NCI-H1436 treated with DMSO at 0.1 percent for 48 hours (cell line): Measurements from ENCODE around the gene POLK.
"Not testable (repeated sequence)": the region's sequence is repeated elsewhere in the genome, so short reads cannot be mapped to it uniquely, and the experiment has no call there.

Experiments
- DNase-seq: peaks from one replicate; lab custom pipeline; 2025; lab: John Stamatoyannopoulos, UW

POLK gene

GRCh38 chr5:75551471-75551870 lies 39.8 kb downstream of the POLK start:
- no peak for DNase-seq

GRCh38 chr5:75552764-75553163 lies 41.1 kb downstream of the POLK start:
- no peak for DNase-seq

- no peak for DNase-seq
These were observed 41.7 kb downstream of the POLK start for GRCh38 chr5:75553358-75553757.

- no peak for DNase-seq
These were observed 46.5 kb downstream of the POLK start for GRCh38 chr5:75558221-75558620.

- DNase-seq = no peak
These were observed 47.4 kb downstream of the POLK start for GRCh38 chr5:75558981-75559632.

GRCh38 chr5:75560655-75561054 lies 49.0 kb downstream of the POLK start:
- DNase-seq = not testable (repeated sequence)

- not testable (repeated sequence) for DNase-seq
These were observed 54.5 kb downstream of the POLK start for GRCh38 chr5:75565991-75566709.

GRCh38 chr5:75566710-75567309 lies 55.1 kb downstream of the POLK start:
- DNase-seq = no peak

GRCh38 chr5:75567710-75568109 lies 56.0 kb downstream of the POLK start:
- no peak for DNase-seq

- no peak for DNase-seq
These were observed 56.5 kb downstream of the POLK start for GRCh38 chr5:75568202-75568601.

GRCh38 chr5:75571547-75571946 lies 59.9 kb downstream of the POLK start:
- DNase-seq = no peak

GRCh38 chr5:75574791-75575190 lies 63.1 kb downstream of the POLK start:
- DNase-seq = no peak

GRCh38 chr5:75578280-75578679 lies 66.6 kb downstream of the POLK start:
- DNase-seq = not testable (repeated sequence)

GRCh38 chr5:75584641-75585040 lies 73.0 kb downstream of the POLK start:
- DNase-seq = no peak

- DNase-seq = no peak
These were observed 77.0 kb downstream of the POLK start for GRCh38 chr5:75588666-75589065.

GRCh38 chr5:75600535-75600934 lies 88.8 kb downstream of the POLK start:
- no peak for DNase-seq

- DNase-seq = no peak
These were observed 89.9 kb downstream of the POLK start for GRCh38 chr5:75601567-75601966.

- DNase-seq = no peak
These were observed 90.3 kb downstream of the POLK start for GRCh38 chr5:75601996-75602395.

GRCh38 chr5:75603371-75603770 lies 91.7 kb downstream of the POLK start:
- no peak for DNase-seq

- no peak for DNase-seq
These were observed 92.1 kb downstream of the POLK start for GRCh38 chr5:75603821-75604220.

- DNase-seq = not testable (repeated sequence)
These were observed 95.7 kb downstream of the POLK start for GRCh38 chr5:75607341-75607740.

GRCh38 chr5:75608870-75609269 lies 97.2 kb downstream of the POLK start:
- no peak for DNase-seq

- no peak for DNase-seq
These were observed 98.5 kb downstream of the POLK start for GRCh38 chr5:75610201-75610600.
